GM19328 (cell line): ENCODE data around the gene MRPS2.

ENCODE experiments used
- ATAC-seq: cut with Tn5 transposase; IDR thresholded peaks from one replicate; pipeline ENCODE4 v1.9.1; 2021; ENCODE audit warnings: mild to moderate bottlenecking, moderate library complexity; ENCODE audit not compliant: unreplicated experiment

The MRPS2 gene

DNA sequence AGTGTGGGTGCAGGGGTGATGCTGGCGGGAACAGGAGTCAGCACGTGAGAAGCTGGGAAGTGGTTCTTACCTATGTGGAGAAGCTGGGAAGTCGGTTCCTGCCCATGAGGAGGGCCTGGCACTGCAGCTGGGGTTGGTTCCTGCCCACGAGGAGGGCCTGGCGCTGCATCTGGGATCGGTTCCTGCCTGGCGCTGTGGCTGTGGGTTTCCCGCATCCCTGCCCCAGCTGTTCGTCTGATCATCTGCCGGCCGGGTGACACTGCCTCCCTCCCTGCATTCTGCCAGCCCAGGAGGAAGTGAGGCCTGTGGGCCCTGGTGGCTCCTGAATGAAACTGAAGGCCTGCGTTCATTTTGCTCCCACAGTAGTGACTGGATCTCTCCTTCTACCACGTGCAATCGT lies 50.5 kb downstream of the MRPS2 start:
- no peak for ATAC-seq

GRCh38 chr9:135551456-135551855 lies 51.0 kb downstream of the MRPS2 start:
- no peak for ATAC-seq

- ATAC-seq, result no peak
These were observed 51.7 kb downstream of the MRPS2 start for GRCh38 chr9:135552021-135552697.

DNA sequence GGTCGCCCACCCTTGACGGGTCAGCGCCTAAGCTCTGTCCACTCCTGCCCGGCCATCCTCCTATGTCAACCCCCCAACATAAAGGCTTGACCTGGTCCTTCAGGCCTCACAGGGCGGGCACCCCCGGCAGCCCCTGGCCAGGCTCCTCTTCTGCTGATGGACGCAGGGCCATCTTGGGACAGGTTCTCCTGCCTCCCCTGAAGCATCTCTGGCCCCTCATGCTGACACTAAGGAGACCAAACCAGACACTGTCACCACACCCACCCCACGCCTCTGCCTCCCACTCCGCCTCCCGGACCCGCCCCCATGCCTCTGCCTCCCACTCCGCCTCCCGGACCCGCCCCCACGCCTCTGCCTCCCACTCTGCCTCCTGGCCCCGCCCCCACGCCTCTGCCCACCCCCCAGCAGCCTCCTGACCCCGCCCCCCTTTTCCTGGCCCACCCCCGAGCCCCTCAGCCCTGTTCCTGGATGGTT lies 52.3 kb downstream of the MRPS2 start:
- ATAC-seq, result no peak
